HepG2 (cell line): ENCODE data around the gene WNK4. TPM values are rescaled to one million over a fixed set of nuclear protein-coding genes. Genes with fewer than 3 reads are reported as not detected.
A peak's percentile ranks its signal among the peaks of the same experiment; 100 is the strongest.

Experiments used
- ARID2 ChIP-seq: sonication (generic); formaldehyde crosslinking; IDR thresholded peaks from 2 replicates; pipeline ENCODE4 v1.8.1; 2022; ENCODE audit warnings: mild to moderate bottlenecking, missing genetic modification reagents, borderline replicate concordance
- ELF1 ChIP-seq: sonication (generic); formaldehyde crosslinking; IDR thresholded peaks from 2 replicates; pipeline ENCODE4 v1.4.0; 2020; ENCODE audit warnings: missing genetic modification reagents
- ETV5 ChIP-seq: IDR thresholded peaks from 2 replicates; pipeline ENCODE4 v1.6.1; 2018; ENCODE audit warnings: missing biosample characterization, missing genetic modification reagents, inconsistent platforms, borderline replicate concordance
- GATAD2A ChIP-seq: IDR thresholded peaks from 2 replicates; pipeline ENCODE4 v1.6.1; 2016
- NFYB ChIP-seq: sonication (generic); formaldehyde crosslinking; IDR thresholded peaks from 2 replicates; pipeline ENCODE4 v1.4.0; 2020; ENCODE audit warnings: missing genetic modification reagents
- POLR2G ChIP-seq: fragments of 200-400 bp; formaldehyde crosslinking; IDR thresholded peaks from 2 replicates; pipeline ENCODE4 v1.6.1; 2018; ENCODE audit warnings: mild to moderate bottlenecking, low read depth, low read length, moderate library complexity
- RFXANK ChIP-seq: IDR thresholded peaks from 2 replicates; pipeline ENCODE4 v1.6.1; 2016
- ZBTB1 ChIP-seq: sonication (generic); formaldehyde crosslinking; IDR thresholded peaks from 2 replicates; pipeline ENCODE4 v1.4.0; 2020; ENCODE audit warnings: missing genetic modification reagents, borderline replicate concordance
- ZNF121 ChIP-seq: sonication (generic); formaldehyde crosslinking; IDR thresholded peaks from 2 replicates; pipeline ENCODE4 v1.5.0; 2020; ENCODE audit warnings: mild to moderate bottlenecking, missing genetic modification reagents
- ZNF138 ChIP-seq: sonication (generic); formaldehyde crosslinking; IDR thresholded peaks from 2 replicates; pipeline ENCODE4 v1.5.0; 2020; ENCODE audit warnings: mild to moderate bottlenecking, low read depth, missing genetic modification reagents
- ZNF629 ChIP-seq: sonication (generic); formaldehyde crosslinking; conservative IDR thresholded peaks from 2 replicates; pipeline ENCODE4 v1.5.0; 2020; ENCODE audit warnings: missing genetic modification reagents
- polyA plus RNA-seq, 8 experiments: library from polyadenylated mRNA; depleted of rRNA in 3 of 8; stranded (reverse) in 7 of 8; unstranded in 1 of 8; fragments of >200 nt; fragmentation: Illumina TruSeq in 4 of 8; extraction: Trizol in 4 of 8; gene quantifications; 2 replicates each; pipeline versions ENCODE4 v1.2.1 to v1.2.3, GENCODE V29; 2011 to 2016; ENCODE audit warnings: low read depth in 4 of 8, missing spikeins in 1 of 8, mixed read lengths in 1 of 8; ENCODE audit not compliant: insufficient read depth in 1 of 8
- total RNA-seq, 5 experiments: library from RNA; depleted of rRNA; stranded (reverse); fragments of >200 nt; fragmentation: Illumina TruSeq; extraction: Trizol; gene quantifications; 2 replicates each; pipeline ENCODE4 v1.2.3, GENCODE V29; 2016; ENCODE audit warnings: low read depth in 1 of 5
- TF ChIP-seq, protein P1 (sequence below): sonication (generic); formaldehyde crosslinking; IDR thresholded peaks from 2 replicates; pipeline ENCODE4 v1.4.0; 2020; ENCODE audit warnings: mild to moderate bottlenecking, missing genetic modification reagents
- TF ChIP-seq, protein P2 (sequence below), 2 experiments: fragments of 450-650 bp in 1 of 2; sonication (generic) in 1 of 2; formaldehyde crosslinking in 1 of 2; IDR thresholded peaks; 2 replicates each; pipeline versions ENCODE4 v1.6.1 to v1.8.0; 2016 to 2022; ENCODE audit warnings: antibody characterized with exemption in 1 of 2, mild to moderate bottlenecking in 1 of 2, missing genetic modification reagents in 1 of 2
- TF ChIP-seq, protein P3 (sequence below): sonication (generic); formaldehyde crosslinking; IDR thresholded peaks from 2 replicates; pipeline ENCODE4 v1.4.0; 2020; ENCODE audit warnings: mild to moderate bottlenecking, missing genetic modification reagents, borderline replicate concordance
- TF ChIP-seq, protein P4 (sequence below), 2 experiments: sonication (generic) in 1 of 2; formaldehyde crosslinking in 1 of 2; IDR thresholded peaks; 2 replicates each; pipeline versions ENCODE4 v1.5.1 to v1.6.1; 2011 to 2020; ENCODE audit warnings: borderline replicate concordance in 1 of 2, low read depth in 1 of 2, low read length in 1 of 2, mild to moderate bottlenecking in 1 of 2, missing genetic modification reagents in 1 of 2, moderate library complexity in 1 of 2

The WNK4 gene
- total and polyA plus RNA-seq, 2 of the 13 experiments (the other 11 are each of a cell fraction or from before 2014, with no cell fraction given) = 2.7 to 13.7 TPM

DNA sequence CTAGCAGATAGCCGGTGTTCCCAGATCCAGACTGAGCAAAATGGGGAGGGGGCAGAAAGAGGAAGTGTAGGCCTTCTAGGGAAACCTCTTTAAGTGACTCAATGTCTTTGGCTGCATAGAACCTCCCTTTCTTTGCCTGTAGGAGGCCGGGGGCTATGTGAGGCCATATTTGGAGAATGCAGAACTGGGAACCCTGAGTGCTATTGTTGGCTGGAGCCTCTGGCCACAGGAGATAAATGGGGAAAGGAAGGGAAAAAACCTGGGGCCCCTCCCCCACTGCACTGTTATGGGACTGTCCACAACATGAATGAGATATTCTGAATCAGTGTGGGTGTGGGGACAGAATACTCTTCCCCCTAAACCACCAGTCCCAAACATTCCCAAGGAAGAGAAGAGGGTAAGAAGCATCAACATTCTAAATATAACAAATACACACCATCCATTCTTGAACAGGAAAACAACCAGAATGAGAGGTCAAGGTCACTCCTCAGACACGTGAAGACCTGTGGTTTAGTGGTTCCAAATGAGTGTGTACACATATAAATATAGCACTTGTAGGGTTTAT, 4.8 kb upstream of the WNK4 start (continued):
- no peak for TF ChIP-seq ARID2
- TF ChIP-seq POLR2G = peak; percentile 21; the same call in 1 of the 2 replicates
- no peak for TF ChIP-seq RFXANK (CRISPR knock-in tag)
- peak; percentile 73 for TF ChIP-seq GATAD2A
- no peak for TF ChIP-seq ZBTB1 (CRISPR knock-in tag)
- TF ChIP-seq ZNF121 (CRISPR knock-in tag) = no peak
- TF ChIP-seq, protein P1, sequence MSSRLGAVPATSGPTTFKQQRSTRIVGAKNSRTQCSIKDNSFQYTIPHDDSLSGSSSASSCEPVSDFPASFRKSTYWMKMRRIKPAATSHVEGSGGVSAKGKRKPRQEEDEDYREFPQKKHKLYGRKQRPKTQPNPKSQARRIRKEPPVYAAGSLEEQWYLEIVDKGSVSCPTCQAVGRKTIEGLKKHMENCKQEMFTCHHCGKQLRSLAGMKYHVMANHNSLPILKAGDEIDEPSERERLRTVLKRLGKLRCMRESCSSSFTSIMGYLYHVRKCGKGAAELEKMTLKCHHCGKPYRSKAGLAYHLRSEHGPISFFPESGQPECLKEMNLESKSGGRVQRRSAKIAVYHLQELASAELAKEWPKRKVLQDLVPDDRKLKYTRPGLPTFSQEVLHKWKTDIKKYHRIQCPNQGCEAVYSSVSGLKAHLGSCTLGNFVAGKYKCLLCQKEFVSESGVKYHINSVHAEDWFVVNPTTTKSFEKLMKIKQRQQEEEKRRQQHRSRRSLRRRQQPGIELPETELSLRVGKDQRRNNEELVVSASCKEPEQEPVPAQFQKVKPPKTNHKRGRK (CRISPR knock-in tag) = no peak
- TF ChIP-seq, protein P2, sequence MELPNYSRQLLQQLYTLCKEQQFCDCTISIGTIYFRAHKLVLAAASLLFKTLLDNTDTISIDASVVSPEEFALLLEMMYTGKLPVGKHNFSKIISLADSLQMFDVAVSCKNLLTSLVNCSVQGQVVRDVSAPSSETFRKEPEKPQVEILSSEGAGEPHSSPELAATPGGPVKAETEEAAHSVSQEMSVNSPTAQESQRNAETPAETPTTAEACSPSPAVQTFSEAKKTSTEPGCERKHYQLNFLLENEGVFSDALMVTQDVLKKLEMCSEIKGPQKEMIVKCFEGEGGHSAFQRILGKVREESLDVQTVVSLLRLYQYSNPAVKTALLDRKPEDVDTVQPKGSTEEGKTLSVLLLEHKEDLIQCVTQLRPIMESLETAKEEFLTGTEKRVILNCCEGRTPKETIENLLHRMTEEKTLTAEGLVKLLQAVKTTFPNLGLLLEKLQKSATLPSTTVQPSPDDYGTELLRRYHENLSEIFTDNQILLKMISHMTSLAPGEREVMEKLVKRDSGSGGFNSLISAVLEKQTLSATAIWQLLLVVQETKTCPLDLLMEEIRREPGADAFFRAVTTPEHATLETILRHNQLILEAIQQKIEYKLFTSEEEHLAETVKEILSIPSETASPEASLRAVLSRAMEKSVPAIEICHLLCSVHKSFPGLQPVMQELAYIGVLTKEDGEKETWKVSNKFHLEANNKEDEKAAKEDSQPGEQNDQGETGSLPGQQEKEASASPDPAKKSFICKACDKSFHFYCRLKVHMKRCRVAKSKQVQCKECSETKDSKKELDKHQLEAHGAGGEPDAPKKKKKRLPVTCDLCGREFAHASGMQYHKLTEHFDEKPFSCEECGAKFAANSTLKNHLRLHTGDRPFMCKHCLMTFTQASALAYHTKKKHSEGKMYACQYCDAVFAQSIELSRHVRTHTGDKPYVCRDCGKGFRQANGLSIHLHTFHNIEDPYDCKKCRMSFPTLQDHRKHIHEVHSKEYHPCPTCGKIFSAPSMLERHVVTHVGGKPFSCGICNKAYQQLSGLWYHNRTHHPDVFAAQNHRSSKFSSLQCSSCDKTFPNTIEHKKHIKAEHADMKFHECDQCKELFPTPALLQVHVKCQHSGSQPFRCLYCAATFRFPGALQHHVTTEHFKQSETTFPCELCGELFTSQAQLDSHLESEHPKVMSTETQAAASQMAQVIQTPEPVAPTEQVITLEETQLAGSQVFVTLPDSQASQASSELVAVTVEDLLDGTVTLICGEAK (IDR thresholded peaks at IDR 0.05) = no peak
- TF ChIP-seq, protein P2 (CRISPR knock-in tag; IDR thresholded peaks at IDR 0.05) = no peak
- no peak for TF ChIP-seq ZNF629 (CRISPR knock-in tag)
- TF ChIP-seq ETV5 = no peak
- TF ChIP-seq ZNF138 (CRISPR knock-in tag) = no peak
- TF ChIP-seq, protein P3, sequence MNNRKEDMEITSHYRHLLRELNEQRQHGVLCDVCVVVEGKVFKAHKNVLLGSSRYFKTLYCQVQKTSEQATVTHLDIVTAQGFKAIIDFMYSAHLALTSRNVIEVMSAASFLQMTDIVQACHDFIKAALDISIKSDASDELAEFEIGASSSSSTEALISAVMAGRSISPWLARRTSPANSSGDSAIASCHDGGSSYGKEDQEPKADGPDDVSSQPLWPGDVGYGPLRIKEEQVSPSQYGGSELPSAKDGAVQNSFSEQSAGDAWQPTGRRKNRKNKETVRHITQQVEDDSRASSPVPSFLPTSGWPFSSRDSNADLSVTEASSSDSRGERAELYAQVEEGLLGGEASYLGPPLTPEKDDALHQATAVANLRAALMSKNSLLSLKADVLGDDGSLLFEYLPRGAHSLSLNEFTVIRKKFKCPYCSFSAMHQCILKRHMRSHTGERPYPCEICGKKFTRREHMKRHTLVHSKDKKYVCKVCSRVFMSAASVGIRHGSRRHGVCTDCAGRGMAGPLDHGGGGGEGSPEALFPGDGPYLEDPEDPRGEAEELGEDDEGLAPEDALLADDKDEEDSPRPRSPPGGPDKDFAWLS (CRISPR knock-in tag) = no peak
- TF ChIP-seq NFYB (CRISPR knock-in tag) = no peak
- no peak for TF ChIP-seq ELF1 (CRISPR knock-in tag)
- TF ChIP-seq, protein P4, sequence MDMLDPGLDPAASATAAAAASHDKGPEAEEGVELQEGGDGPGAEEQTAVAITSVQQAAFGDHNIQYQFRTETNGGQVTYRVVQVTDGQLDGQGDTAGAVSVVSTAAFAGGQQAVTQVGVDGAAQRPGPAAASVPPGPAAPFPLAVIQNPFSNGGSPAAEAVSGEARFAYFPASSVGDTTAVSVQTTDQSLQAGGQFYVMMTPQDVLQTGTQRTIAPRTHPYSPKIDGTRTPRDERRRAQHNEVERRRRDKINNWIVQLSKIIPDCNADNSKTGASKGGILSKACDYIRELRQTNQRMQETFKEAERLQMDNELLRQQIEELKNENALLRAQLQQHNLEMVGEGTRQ (IDR thresholded peaks at IDR 0.05; ENCODE audit: low read depth, low read length) = no peak
- TF ChIP-seq, protein P4 (CRISPR knock-in tag; IDR thresholded peaks at IDR 0.05; ENCODE audit: borderline replicate concordance) = no peak
